Measurements from ENCODE around the gene GOPC. TPM values are rescaled to one million over a fixed set of nuclear protein-coding genes. Genes with fewer than 3 reads are reported as not detected.

GOPC gene
- polyA plus RNA-seq, 1 donor from 2014 or later = 69.2 TPM

DNA sequence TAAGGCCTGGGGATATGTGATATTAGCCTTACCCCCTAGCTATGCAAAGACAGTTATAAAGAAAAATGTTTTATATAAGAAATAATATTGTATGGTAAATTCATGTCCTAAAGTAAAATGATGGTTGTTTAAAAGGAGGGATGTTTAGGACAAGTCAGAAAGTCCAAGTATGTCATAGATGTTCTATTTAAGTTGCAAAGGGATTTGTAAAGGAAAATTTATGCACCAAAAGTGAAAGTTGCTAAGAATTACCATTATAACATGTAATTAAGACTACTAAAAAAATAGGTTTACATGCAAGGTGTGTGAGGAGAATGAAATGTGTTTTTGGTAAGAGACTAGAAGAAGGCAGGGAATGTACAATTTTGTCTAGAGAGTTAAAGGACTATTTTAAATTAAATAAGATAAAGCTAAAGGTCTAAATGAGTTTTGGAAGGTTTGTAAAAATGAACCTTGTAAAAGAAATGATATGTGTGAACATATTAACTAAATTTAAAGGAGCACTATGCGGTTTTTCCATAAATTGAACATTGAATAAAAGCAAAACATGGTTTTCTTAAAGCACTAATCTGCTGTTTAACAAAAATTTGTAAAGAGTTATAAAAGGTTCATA is 22.7 kb upstream of the GOPC start:
- Histone ChIP-seq H3K4me2 (ENCODE audit: low read length) (no peak overlapping the region), H3K4me3 (ENCODE audit: low read length) (no peak overlapping the region), H3K36me3 (ENCODE audit: insufficient read depth, low read length) (no peaks in the 10 kb centered on the region), H3K9ac (ENCODE audit: low read length) (no peak overlapping the region), H4K20me1 (ENCODE audit: insufficient read depth) (no peaks in the 10 kb centered on the region), H3K9me3 (ENCODE audit: low read length) (no peaks in the 10 kb centered on the region), H3K27me3 (ENCODE audit: insufficient read depth, low read depth, low read length) (no peaks in the 10 kb centered on the region), H3K9me2 (ENCODE audit: insufficient read depth, low read length) (no peaks in the 10 kb centered on the region), H3K27ac (ENCODE audit: low read length) (no peak overlapping the region), H2AFZ (ENCODE audit: low read depth, low read length) (no peak overlapping the region), H3K79me2 (replicated peaks; ENCODE audit: insufficient read depth, low read length) (no peaks in the 10 kb centered on the region), H3F3A (ENCODE audit: insufficient read depth, low read length, poor library complexity, severe bottlenecking) (no peaks in the 10 kb centered on the region)
- no peak for TF ChIP-seq SMC3 (conservative IDR thresholded peaks at IDR 0.05; ENCODE audit: poor library complexity)
- TF ChIP-seq EZH2 (IDR thresholded peaks at IDR 0.05; ENCODE audit: borderline replicate concordance, insufficient read depth, low read length, poor library complexity, severe bottlenecking) = no peak
- no peak for TF ChIP-seq POLR2AphosphoS5 (IDR thresholded peaks at IDR 0.05)
- TF ChIP-seq MXI1 (conservative IDR thresholded peaks at IDR 0.05; ENCODE audit: poor library complexity, severe bottlenecking) = no peak
- no peak for TF ChIP-seq TAF1 (IDR thresholded peaks at IDR 0.05; ENCODE audit: low read depth)
- TF ChIP-seq, protein P1, sequence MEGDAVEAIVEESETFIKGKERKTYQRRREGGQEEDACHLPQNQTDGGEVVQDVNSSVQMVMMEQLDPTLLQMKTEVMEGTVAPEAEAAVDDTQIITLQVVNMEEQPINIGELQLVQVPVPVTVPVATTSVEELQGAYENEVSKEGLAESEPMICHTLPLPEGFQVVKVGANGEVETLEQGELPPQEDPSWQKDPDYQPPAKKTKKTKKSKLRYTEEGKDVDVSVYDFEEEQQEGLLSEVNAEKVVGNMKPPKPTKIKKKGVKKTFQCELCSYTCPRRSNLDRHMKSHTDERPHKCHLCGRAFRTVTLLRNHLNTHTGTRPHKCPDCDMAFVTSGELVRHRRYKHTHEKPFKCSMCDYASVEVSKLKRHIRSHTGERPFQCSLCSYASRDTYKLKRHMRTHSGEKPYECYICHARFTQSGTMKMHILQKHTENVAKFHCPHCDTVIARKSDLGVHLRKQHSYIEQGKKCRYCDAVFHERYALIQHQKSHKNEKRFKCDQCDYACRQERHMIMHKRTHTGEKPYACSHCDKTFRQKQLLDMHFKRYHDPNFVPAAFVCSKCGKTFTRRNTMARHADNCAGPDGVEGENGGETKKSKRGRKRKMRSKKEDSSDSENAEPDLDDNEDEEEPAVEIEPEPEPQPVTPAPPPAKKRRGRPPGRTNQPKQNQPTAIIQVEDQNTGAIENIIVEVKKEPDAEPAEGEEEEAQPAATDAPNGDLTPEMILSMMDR (IDR thresholded peaks at IDR 0.05; ENCODE audit: poor library complexity, severe bottlenecking) = no peak
- TF ChIP-seq, protein P2, sequence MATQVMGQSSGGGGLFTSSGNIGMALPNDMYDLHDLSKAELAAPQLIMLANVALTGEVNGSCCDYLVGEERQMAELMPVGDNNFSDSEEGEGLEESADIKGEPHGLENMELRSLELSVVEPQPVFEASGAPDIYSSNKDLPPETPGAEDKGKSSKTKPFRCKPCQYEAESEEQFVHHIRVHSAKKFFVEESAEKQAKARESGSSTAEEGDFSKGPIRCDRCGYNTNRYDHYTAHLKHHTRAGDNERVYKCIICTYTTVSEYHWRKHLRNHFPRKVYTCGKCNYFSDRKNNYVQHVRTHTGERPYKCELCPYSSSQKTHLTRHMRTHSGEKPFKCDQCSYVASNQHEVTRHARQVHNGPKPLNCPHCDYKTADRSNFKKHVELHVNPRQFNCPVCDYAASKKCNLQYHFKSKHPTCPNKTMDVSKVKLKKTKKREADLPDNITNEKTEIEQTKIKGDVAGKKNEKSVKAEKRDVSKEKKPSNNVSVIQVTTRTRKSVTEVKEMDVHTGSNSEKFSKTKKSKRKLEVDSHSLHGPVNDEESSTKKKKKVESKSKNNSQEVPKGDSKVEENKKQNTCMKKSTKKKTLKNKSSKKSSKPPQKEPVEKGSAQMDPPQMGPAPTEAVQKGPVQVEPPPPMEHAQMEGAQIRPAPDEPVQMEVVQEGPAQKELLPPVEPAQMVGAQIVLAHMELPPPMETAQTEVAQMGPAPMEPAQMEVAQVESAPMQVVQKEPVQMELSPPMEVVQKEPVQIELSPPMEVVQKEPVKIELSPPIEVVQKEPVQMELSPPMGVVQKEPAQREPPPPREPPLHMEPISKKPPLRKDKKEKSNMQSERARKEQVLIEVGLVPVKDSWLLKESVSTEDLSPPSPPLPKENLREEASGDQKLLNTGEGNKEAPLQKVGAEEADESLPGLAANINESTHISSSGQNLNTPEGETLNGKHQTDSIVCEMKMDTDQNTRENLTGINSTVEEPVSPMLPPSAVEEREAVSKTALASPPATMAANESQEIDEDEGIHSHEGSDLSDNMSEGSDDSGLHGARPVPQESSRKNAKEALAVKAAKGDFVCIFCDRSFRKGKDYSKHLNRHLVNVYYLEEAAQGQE (IDR thresholded peaks at IDR 0.05; ENCODE audit: borderline replicate concordance) = no peak
- TF ChIP-seq RAD21 (conservative IDR thresholded peaks at IDR 0.05) = no peak
- TF ChIP-seq EP300 (conservative IDR thresholded peaks at IDR 0.05; ENCODE audit: poor library complexity, severe bottlenecking) = no peak

DNA sequence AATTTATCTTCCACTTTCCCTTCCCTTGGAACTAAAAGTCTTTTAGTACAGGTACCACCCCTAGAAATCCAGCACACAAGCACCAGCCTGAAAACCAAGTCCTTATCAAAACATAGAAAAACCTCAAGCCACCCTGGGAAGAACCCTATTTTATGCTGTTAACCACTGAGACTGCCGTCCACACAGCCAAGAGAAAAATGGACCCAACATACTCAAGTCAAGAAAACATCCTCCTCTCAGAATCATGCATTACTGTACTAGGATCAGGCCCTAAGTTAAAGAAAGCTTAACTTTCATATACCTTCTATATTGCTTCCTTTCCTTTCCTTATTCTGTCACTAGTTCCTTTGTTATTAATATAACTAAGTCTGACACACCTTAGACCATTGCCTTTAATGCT is 16.9 kb upstream of the GOPC start:
- Histone ChIP-seq H3K27ac (ENCODE audit: low read length) (no peak overlapping the region), H3K79me2 (replicated peaks; ENCODE audit: insufficient read depth, low read length) (no peaks in the 10 kb centered on the region), H3K4me2 (ENCODE audit: low read length) (no peak overlapping the region), H3K9me2 (ENCODE audit: insufficient read depth, low read length) (no peaks in the 10 kb centered on the region), H3K9ac (ENCODE audit: low read length) (no peak overlapping the region), H4K20me1 (ENCODE audit: insufficient read depth) (no peaks in the 10 kb centered on the region), H3F3A (ENCODE audit: insufficient read depth, low read length, poor library complexity, severe bottlenecking) (no peaks in the 10 kb centered on the region), H3K27me3 (ENCODE audit: insufficient read depth, low read depth, low read length) (no peaks in the 10 kb centered on the region), H3K9me3 (ENCODE audit: low read length) (no peaks in the 10 kb centered on the region), H2AFZ (ENCODE audit: low read depth, low read length) (no peak overlapping the region), H3K36me3 (ENCODE audit: insufficient read depth, low read length) (no peaks in the 10 kb centered on the region), H3K4me3 (ENCODE audit: low read length) (no peak overlapping the region)
- TF ChIP-seq, protein P2 (IDR thresholded peaks at IDR 0.05; ENCODE audit: borderline replicate concordance) = no peak
- TF ChIP-seq TAF1 (IDR thresholded peaks at IDR 0.05; ENCODE audit: low read depth) = no peak
- no peak for TF ChIP-seq SMC3 (conservative IDR thresholded peaks at IDR 0.05; ENCODE audit: poor library complexity)
- no peak for TF ChIP-seq RAD21 (conservative IDR thresholded peaks at IDR 0.05)
- TF ChIP-seq MXI1 (conservative IDR thresholded peaks at IDR 0.05; ENCODE audit: poor library complexity, severe bottlenecking) = no peak
